Activated CD8-positive, alpha-beta memory T cell treated with anti-CD3 and anti-CD28 coated beads, Interleukin-2, amount 50 U/mL, for 24 hours (primary cell): ENCODE data around the gene CAPN5.

ENCODE experiments used
- DNase-seq: peaks from one replicate; pipeline ENCODE4 v3.0.0-alpha.2; 2020; ENCODE audit errors: extremely low read depth

CAPN5 gene

GRCh38 chr11:77063861-77064260 lies 2.9 kb upstream of the CAPN5 start:
- DNase-seq: no peak

DNA sequence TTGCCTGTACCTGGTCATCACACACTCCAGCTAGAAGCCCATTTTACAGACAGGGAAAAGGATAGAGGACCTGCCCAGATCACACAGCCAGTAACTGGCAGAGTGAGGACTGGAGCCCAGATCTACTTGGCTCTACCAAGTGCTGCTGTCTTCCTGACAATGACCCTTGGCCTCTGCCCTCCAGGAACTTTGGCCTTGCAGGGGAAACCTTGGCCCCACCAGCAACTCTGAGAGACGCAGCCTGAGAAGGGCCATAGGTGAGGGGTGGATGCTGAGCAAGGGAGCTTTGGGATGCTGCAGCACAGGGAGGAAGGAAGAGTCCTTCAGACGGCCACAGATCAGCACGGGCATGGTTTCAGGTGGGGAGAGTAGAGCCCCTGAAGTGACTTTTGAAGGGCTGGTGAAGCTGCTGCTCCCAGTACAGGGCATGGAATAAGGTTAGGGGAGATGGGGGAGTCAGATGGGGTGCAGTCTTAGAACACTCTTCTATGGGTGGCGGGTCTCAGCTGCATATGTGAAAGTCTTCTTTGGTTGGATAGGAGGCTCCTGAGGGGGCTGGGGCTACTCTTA lies 2.0 kb upstream of the CAPN5 start:
- no peak for DNase-seq

DNA sequence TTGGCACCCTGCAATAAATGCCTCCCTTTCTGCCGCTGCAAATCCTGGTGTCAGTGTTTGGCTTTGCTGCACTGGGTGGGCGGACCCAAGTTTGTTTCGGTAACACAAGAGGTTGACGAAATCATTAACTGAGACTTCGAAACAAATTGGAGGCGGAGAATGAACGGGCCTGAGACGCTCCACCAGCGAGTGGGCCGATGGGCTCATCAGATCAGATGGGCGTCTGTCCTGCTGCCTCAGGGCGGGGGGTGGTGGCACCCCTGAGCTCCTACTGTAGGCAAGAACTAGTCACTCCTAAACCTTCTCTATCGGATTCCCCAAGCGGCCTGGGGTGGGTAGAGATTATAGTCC lies 918 bp upstream of the CAPN5 start:
- no peak for DNase-seq

- DNase-seq: no peak
Observed at GRCh38 chr11:77067861-77068443, 1.2 kb downstream of the CAPN5 start.

GRCh38 chr11:77068457-77069335 lies 1.9 kb downstream of the CAPN5 start:
- no peak for DNase-seq

DNA sequence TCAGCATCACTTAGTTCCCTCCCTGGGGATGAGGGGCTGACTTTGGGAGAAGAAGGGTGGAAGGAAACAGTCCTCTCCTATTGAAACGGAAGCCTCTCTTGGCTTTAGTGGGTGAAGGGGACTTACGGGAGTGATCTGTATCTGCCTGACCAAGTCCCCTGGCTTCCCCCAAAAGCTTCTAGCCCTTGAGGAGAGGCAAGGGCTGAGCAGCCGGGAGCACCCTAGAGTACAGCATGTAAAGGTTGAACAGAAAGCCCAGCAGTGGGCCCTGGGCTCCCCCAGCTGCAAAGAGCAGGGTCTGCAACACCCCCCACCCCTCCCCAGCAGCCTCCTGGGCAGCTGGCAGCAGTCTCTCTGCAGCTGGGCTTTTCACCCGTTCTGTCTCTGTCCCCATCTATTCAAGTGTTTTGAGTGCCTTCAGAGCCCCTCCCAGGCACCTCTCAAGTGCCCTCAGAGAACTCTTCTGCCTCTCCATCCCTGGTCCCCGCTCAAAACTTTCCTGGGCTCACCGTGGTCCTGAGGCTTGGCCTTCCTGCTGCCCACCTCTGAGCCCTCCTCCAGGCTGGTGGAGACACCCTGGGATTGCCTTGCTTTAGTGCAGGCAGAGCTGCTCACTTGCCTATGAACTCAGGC lies 2.7 kb downstream of the CAPN5 start:
- no peak for DNase-seq

DNA sequence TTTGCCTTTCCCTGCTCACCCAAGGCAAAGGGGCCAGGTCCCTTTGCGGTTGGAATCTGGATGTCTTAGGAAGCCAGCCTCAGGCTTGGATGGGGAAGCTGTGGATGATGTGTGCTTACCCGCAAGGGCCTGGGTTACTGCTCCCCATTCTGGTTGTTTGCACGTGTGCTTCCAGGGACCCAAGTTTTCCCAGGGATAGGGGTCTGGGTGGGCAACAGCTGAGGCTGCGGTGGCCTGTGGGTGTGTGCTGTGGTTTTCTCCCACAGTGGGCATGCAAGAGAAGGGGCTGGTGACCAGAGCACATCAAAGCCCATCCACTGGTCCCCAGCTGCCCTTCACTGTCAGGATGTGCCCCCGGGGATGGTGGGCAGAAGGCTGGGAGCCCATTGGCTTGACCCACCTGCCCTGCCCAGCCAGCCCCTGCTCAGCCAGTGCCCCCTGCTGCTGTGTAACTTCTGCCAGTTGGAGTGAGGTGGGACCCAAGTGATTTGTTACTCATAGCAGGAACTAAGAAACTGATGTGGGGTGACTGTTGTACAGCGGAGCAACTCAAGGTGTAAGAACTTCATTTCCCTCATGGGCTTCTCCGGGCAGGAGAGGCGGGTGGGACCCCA lies 3.3 kb downstream of the CAPN5 start:
- no peak for DNase-seq

DNA sequence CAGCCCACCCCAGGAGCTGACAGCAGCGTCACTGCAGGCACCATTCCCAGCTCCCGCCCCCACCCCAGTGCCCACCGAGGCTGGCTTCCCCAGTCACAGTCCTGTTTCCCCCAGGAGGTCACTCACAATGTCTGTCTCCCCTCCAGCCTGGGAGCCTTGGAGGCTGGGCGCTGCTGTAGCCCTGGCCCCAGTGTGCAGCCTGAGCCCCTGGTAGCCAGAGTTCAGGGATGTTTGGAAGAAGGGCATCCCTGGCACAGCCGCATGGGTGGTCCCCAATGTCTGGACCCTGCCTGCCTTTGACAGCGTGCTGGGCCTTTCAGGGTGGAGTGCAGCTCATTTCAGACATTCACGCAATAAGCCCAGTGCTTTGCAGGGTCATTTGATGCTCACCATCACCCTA lies 4.3 kb downstream of the CAPN5 start:
- no peak for DNase-seq

DNA sequence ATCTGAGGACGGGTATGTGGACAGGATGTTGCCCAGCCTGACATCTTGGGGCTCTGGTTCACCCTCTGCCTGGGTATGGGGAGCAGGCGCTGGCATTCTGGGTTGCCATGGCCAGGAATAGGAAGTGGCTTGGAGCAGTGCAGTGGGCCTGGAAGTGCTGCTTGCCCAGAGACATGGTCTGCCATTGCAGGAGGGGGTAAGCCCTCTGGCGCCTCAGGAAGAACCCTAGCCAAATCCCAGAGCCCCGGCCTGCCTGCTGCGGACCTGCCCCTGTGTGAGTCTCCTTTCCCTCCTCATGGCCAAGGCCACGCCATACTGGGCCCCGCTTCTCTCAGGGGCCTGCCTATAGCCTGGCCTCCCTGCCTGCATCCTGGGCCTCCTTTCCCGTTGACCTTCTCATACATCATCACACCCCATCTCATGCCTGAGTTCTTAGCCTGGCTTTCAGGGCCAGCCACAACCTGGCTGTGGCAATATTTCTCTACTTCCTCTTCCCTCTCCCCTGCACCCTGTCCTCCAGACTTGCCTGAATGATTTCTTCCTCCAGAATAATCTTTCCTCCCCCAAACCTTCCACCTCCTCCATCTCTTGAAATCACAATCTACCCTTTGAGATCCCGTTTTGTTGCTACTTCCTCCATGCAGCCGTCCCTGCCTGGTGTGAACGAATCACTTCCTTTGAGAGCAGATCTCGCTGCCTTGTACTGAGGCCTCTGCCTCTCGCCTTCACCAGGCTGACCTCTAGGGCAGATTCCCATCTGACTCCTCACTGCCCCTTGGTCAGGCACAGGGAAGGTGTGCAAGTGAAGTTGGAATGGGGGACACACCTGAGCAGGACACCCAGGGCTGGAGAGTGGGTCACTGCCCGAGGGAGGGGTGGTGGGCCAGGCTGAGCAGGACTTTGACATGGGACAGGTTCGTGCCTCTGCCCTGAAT lies 5.2 kb downstream of the CAPN5 start:
- DNase-seq: no peak

GRCh38 chr11:77072851-77073327 lies 6.1 kb downstream of the CAPN5 start:
- DNase-seq: no peak

DNA sequence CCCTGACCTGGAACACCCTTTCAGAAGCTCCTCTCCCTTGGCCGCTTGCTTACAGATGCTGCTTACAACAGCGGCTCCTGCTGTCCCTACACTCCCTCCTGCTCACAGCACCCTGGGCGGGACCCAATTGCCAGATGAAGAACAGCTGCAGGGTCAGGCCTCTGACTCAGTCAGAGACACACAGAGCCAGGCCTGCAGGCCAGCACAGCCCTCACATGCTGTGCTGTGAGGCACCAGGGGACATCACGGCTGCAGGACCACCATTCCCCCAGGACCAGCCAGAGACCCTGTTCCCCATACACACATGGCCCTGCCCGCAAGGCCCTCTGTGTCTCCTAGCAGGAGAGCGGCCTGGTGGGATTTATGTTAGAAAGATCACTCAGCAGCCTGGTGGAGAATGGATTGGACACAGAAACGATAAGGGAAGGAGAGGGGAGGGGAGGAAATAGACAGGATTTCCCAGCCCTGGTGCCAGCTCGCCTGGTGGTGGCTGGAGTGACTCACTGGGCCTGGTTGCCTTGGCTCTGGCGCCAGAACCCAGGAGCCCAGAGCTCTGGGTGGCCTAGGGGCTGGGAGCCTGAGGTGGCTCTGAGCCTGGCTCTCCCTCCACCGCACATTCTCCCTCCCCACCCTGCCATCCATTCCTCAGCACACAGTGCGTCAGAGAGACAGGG lies 6.7 kb downstream of the CAPN5 start:
- no peak for DNase-seq

DNA sequence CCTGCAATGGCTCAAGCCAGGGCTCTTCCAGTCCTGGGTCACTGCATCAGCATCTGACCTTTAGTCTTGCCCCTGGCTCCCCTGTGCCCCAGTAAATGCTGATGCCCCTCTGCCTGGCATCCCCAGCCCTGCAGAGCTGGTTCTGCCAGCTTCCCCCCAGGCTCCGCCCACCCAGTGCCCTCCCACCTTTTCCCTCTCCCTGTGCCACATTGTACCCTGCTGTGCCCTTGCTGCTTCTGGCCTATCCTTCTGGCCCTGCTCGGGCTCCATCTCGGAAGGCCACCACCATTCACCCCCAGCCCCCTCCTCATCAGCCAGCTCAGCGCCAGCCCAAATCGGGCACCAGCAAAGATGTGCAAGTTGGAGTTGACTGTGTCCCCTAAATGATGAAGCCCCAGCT lies 7.4 kb downstream of the CAPN5 start:
- no peak for DNase-seq

DNA sequence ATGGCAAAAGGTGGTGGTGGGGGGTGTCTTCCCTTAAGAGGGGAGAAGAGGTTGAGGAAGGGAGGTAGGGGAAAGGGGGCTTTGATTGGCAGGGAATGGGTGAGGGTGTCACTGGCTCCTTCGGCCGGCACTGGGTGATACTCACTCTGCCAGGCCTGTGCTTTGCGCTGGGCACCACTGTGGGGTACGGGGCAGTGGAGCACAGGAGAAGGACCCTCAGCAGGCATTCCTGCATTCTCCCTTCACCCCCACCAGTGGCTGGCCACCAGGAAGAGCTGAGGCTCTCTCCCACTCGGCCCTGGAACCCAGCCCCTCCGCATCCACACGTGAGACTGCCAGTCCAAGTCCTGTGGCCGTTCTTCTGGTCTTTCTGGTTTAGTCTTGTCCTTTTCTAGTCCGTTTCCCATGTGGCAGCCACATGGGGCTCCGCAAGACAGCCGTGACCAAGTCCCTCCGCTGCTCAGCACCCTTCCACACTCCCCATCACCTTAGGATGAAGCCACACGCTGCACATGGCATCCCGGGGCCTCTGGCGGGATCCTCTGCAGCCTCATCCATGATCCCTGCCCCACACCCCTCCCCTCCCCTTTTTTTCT lies 8.0 kb downstream of the CAPN5 start:
- no peak for DNase-seq

DNA sequence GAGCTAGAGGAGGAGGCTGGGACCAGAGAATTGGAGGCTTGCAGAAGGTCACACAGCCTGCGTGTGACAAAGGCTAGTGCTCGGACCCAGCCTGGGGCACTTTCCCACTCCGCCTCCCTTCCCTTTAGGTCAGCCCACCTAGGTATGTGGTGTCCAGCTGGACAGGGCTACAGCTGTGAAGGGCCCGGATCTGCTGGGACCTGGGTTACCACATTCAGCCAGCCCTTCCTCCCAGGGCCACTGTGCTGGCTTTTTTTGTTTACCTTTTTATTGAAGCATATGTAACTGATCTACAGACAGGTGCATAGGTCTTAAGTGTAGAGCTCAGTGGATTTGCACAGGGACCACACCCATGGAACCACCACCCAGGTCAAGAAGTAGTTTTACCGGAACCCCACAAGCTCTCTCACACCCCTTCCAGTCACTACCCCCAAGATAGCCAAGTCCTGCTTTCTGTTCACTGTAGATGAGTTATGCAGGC lies 8.7 kb downstream of the CAPN5 start:
- DNase-seq: no peak

DNA sequence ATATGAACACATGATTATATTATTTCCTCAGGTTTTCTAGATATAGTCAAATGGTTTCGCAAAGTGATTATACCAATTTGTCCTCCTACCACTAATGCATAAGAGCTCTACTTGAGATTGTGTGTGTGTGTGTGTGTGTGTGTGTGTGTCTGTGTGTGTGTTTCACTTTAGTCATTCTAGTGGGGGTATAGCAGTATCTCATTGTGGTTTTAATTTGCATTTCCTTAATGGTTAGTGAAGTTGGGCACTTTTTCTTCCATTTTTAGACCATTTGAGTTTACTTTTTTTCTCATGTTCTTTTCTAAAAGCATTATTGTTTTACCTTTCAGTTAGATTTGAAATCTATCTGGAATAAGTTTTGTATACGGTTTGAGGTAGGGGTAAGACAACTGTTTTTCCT lies 12.9 kb downstream of the CAPN5 start:
- DNase-seq: no peak

DNA sequence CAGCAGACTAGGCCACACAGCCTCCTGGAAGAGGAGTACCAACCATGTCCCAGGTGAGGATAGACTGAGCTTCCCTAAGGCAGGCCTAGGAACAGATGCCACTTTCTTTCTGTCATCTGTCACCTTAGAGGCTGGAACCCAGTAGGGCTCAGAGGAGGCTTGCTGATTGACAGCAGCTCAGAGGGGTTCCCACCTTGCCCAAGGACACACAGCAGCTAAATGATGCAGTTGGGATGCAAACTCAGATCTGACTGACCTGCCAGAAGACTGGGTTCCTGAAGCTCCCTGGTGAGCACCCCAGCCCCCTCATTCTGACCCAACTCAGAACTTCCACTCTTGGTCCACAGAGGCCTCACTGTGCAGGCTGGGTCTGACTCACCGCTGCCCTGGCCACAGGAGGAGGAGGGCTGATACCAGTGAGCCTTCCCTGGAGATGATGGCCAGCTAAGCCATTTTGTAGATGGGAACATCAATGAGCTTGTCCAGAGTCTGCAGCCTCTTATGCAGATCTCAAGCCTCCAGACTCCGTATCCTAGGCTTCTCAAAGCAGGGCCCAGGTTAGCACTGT lies 14.0 kb downstream of the CAPN5 start:
- no peak for DNase-seq

DNA sequence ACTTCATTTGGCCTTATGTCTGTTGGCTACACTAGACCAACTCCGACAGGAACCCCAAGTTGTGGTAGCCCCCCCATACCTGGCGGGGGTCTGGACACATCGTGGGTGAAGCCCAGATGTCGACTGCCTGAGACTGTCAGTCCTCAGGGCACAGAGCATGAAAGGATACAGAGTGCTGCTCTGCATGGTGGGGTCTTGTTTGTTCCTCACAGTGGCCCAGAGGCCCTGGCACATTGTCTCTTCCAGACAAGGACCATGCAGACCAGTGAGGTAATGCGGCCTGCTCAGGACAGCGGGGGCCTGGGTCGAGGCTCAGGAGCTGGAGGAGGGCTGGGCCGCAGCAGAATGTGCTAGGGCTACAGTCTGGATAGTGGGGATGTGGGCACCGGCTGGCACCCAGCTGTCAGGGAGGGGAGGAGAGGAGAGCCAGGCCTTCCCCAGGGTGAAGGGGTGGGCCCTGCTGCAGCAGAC lies 14.6 kb downstream of the CAPN5 start:
- no peak for DNase-seq

- DNase-seq: no peak
Observed at GRCh38 chr11:77081976-77082836, 15.4 kb downstream of the CAPN5 start.
